Measurements from ENCODE around the gene OGFOD3.
"Not testable (repeated sequence)": the region's sequence is repeated elsewhere in the genome, so short reads cannot be mapped to it uniquely, and the experiment has no call there.

OGFOD3 gene

DNA sequence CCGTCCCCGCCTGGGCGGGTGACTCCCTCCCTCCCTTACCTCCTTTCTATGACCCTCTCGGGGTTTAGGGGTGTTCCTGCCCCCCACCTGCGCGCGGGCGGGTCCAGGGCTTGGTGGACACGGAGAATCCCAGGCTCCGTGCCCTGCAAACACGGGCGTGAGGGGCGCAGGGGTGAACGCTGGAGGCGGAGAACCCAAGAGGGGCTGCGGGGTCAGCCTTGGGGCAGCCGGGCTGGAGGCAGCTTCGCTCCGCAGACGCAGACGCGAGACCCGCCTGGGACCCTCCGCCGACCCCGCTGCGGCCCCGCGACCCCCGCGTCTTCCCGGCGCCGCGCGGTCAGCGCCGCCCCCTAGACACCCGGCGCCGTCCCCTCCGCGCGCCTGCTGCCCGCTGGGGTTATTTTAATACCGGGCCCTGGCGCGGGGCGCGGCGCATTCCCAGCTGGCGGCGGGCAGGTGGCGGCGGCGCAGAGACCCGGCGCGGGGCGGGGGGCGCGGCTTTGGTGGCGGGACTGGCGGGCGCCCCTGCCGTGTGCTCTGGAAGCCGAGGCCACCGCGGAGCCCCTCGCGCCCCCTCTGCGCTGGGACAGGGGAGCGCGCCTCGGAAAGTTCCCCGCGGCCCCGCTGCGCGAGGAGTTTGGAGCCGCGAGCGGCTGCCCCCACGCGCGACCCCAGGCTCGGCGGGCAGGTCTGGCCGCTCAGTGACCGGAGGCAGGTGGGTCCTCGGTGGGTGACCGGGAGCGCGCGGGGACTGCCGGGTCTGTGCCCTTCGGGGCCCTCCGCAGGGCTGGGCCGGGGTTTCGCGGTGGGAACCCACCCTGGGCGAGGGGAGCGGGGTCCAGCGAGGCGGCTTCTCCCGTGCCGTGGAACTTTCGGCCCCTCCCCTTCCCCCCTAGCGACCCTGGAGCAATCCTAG is 46.8 kb downstream of the OGFOD3 start, which contains the start of gene UTS2R:
TSS of gene UTS2R (plus strand) at position 433 of the 916 bp plus-strand sequence. CDS start 2,560 bp downstream, outside the sequence.
- no peak for DNase-seq

DNA sequence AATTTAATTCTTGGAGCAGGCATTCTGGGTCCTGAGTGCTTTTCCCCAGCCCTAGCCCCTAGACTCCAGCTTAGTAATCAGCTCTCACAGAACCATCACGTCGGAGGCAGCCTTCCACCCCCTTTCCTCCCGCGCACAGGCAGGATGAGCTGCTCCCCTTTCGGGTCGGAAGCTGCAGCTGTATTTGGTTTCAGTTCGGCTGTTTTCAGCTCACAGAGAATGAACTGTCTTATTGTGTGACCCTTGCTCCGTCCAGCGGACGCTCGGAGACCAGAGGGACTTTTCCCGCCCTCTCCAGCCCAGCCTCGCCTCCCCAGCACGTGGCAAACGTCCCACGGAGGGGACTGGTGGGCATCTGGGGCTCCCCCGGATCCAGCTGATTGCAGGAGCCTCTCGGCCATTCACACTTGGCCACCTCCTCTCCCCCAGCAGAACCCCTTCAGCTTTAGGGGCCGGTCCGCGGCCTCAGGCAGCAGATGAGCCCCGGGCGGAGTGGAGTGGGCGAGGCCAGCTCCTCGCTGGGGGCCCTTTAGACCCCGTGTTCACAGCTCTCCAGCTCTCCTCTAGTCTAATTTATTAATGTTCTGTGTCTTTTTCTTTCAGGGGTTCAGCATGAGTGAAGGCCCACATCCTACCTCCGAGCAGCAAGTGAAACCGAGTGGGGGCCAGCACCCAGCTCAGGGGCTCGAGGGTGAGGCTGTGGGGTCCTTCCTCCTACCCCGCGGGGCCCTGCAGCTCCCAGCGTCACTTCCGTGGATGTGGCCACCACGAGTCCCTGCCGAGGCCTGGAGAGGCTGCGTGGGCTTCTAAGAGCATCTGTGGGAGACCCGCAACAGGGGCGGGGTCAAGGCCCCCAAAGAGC is 47.7 kb downstream of the OGFOD3 start:
- DNase-seq, result no peak

DNA sequence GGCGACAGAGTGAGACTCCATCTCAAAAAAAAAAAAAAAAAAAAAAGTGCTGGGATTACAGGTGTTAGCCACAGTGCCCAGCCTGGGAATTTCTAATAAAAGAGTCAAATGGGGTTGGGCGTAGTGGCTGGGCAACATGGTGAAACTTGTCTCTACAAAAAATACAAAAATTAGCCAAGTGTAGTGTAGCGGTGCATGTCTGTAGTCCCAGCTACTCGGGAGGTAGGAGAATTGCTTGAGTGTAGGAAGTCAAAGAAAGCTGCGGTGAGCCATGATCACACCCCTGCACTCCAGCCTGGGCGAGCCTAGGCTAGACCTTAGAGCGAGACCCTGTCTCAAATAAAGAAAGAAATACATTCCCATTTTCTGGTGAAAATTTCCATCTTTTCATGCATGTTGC is 49.2 kb downstream of the OGFOD3 start:
- DNase-seq, result no peak

DNA sequence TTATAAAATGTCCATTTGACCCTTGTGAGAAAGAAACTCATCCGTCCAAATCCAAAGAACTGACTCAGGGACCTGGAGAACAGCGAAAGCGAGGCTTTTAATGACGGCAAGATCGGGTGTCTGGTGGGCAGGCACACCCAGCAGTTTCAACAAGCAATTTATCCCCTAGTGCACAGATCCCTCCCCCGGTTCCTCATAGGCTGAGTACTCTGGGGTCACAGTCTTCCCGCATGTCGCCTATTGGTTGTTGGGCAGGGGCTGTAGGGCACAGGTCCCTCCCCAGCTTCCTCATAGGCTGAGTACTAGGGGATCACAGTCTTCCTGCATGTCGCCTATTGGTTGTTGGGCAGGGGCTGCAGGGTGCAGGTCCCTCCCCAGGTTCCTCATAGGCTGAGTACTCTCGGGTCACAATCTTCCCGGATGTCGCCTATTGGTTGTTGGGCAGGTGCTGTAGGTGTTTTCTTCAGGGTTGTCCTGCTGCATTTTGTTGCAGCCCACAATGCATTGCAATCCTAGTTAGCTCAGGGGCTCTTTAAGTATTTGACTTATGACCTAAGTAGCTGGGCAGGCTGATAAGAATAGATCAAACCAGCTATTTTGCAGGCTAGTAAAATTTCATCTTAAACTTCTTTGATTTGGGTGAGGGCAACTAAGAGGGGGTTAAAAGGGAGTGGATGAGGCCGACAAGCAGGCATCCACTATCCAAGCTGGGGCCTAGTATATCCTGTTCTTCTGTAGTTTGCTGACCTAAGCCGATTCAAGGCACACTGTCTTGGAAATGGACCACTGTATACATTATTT is 50.5 kb downstream of the OGFOD3 start:
- DNase-seq, result peak; percentile 97

DNA sequence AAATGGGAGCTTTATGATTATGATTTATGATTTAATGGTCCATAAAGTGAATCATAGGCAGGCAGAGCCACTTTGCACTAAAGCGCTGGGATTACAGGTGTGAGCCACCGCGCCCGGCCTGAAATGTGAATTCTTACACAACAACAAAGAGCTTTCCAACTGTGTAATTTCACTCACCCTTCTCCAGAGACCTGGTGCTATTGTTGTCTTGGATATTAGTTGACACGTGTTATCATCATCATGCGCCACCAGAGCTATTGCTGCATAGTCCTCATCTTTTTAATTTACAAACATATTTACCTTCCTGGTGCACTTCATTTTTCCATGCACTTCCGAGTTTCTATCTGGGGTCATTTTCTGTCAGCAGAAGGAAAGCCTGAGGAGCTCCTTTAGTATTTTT is 51.6 kb downstream of the OGFOD3 start:
- peak; percentile 69 for DNase-seq

DNA sequence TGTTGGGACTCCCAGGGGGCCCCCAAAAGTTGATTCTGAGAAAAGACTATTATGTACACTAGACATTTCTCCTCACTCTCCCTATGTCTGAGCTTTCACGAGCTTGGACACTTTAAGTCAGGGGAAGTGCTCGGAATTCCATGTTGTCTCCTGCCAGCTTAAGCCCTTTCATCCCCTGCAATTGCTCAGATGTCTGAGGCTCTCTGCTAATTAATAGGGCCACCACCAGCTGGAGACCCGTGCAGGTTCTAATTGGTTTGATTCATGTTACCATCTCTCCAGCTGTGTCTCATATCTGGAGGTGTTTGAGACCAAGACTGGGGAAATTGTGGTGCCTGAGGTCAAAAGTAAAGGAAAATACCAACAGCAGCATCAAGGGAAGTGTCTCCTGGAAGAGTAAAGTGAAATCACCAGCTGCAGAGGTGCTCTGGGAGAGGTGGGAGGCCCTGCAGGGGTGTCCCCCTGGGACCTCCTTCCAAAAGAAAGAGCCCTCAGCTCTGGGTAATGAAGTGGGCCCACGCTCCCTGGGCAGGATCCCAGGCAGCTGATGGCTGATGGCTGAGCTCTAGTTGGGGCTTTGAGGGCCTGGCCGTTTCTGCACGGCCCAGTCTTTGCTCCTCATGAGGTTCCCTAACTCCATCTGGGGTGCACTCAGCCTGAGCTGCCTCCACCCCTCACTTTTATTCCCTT is 52.6 kb downstream of the OGFOD3 start:
- DNase-seq, result peak; percentile 24

DNA sequence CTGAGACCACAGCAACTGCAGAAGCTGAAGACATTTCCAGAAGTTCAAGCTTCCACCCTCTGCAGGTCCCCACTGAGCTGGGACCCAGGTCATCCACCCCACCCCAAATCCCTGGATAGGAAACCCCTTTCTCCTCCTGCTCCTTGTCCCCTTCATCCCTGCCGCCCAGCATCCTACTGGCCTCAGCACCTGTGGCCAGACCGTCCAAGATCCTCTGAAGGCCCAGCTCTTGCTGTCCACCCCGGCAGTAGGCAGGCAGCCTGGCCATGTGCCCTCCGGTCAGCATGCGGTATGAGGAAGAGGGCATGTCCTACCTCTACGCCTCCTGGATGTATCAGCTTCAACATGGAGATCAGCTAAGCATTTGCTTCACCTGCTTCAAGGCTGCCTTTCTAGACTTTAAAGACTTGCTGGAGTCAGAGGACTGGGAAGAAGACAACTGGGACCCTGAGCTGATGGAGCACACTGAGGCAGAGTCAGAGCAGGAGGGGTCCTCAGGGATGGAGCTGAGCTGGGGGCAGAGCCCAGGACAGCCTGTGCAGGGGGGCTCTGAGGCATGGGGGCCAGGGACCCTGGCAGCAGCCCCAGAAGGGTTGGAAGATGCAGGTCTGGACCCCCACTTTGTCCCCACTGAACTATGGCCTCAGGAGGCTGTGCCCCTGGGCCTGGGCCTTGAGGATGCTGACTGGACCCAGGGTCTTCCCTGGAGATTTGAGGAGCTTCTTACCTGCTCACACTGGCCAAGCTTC is 56.3 kb downstream of the OGFOD3 start:
- no peak for DNase-seq

DNA sequence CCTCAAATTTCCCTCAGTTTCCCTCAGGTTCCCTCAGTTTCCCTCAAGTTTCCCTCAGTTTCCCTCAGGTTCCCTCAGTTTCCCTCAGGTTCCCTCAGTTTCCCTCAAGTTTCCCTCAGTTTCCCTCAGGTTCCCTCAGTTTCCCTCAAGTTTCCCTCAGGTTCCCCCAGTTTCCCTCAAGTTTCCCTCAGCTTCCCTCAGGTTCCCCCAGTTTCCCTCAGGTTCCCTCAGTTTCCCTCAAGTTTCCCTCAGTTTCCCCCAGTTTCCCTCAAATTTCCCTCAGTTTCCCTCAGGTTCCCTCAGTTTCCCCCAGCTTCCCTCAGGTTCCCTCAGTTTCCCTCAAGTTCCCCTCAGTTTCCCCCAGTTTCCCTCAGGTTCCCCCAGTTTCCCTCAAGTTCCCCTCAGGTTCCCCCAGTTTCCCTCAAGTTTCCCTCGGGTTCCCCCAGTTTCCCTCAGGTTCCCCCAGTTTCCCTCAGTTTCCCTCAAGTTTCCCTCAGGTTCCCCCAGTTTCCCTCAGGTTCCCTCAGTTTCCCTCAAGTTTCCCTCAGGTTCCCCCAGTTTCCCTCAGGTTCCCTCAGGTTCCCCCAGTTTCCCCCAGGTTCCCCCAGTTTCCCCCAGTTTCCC is 58.8 kb downstream of the OGFOD3 start:
- DNase-seq, result not testable (repeated sequence)

DNA sequence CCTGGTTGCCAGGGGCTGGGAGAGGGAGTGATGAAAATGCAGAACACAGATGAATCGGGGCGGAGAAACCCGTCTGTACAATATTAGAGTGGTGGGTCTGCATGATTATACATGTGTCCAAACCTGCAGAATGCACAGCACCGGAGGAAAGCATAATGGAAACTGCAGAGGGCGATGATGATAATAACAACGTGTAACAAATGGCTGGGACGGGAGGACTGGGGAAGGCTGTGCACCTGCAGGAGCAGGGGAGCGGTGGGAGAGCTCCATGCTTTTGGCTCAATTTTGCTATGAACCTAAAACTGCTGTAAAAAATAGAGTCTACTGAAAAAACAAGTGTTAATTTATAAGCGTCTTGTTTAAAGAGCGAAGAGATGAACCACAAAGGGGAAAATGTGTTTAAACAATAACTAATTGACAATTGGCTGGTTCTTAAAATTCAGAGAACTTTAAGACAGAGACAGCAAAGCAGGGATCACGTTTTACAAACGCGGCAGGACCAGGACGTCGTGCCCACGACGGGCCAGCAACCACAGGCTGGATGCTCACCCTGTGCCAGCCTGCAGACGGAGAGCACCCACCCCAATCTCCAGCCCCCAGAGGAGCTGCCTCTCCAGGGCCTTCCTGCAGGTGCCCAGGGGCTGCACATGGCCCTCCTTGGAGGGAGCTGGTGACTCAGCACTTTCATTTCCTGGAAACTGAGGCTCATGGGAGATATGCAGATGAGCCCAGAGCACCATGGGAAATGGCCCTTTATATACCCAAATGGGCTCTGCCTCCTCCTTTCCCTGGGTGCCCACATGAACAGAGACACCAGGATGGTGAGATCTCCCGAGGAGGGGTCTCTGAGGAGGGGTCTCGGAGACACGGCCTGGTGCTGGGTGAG is 59.7 kb downstream of the OGFOD3 start, which contains the start of gene TEX19:
TSS of gene TEX19 (plus strand) at position 783 of the 886 bp plus-strand sequence. CDS start 2,904 bp downstream, outside the sequence.
- peak; percentile 69 for DNase-seq

DNA sequence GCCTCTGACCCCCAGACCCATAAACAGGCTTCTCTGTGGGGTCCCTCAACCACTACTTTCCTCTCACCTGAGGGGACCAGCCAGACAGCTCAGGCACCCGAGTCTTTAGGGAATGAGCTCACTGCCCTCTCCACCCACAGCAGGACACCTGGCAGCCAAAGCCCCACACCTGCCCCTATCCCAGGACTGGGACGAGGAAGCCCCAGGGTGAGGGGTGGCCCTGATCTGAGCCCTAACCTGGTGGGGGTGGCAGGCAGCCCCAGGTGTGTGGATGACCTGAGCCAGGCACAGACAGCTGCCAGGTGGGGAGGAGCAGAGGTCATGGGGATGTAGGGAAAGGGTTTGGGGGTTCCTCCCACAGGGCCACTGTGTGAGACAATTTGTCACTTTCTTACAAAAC is 61.0 kb downstream of the OGFOD3 start:
- DNase-seq, result no peak

DNA sequence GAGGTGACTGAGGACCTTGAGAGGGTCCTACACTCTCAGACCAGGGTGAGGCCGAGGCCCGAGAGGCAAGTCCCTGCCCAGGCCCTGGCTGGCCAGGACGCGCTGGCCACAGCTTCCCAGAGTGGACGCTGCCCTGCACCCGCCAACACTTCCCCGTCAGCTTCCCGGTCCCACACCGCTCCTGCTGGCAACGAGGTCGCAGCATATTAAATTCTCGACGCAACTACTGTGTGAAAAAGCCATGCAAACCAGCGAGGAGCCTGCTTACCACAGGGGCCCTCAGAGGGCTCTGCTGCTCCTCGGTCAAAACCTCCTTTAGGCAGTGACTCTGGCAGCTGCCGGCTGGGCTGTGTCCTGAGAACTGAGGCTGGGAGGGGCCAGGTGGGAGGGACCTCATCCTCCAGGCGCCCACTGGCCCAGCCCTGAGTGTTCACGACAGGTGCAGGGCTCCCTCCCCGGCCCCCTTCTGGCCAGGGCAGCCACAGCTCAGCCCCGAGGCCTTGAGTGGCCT is 61.5 kb downstream of the OGFOD3 start:
- DNase-seq, result no peak

DNA sequence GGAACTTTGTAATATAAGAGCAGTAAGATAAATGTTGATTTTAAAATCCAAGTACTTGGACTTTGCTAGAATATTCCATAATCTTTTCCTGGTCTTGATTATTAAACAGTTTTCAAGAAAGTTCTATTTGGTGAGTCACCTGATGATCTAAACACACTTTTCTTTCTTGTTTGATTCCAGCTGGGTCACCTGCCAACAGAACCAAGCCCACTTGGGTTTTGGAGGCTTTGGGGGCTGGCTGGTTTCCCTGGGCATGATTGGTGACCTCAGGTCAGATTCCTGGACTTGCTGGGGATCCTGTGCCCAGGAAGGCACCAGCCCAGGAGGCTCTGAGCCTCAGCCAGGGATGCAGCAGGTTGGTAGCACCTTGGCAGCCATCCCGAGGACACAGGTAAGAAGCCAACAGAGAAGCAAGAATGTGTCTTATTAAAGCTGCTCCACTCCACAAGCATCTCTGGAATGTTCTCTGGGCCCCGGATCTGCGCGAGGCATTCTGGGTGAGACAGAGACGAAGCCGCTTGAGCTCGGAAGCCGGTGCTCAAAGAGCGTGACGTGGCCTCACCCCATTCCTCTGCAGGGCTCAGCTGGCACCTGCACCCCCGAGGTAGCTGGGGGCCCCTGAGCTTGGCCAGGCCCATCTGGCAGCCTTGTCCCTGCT is 62.5 kb downstream of the OGFOD3 start:
- DNase-seq, result no peak

DNA sequence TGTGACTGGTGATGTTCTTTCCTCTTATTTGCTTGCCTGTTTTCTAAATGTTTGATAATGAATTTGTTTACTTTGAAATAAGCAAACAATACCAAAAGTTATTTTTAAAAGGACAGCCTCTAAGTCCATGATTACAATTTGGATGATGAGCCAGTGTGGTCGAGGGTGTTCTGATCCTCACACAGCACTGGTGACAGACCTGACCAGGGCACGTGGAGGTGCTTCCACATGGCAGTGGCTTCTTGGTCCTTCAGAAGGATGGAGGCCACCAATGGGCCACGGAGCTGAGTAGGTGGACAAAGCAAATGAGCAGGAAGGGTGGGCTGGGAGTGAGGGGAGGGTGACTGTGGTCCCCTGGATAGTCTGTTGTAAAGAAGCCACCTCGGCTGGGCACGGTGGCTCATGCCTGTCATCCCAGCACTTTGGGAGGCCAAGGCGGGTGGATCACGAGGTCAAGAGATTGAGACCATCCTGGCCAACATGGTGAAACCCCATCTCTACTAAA is 63.5 kb downstream of the OGFOD3 start:
- no peak for DNase-seq

DNA sequence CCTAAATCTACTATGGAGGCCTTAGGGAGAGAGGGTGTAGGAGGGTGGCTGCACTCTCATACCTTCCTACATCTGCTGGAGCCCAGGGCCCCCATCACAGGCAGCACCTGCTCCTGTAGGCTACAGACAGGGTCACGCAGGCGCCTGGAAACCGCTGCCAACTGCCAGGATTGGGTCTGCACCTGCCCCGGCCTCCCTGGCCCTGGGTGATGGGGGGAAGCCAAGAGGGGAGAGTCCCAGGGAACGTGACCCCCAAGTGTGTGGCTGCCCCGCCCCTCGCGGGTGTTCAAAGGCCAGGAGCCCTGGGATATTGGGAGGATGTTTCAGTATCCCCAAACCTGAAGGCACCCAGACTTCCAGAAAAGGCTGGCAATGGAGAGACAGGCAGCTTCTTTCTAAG is 64.9 kb downstream of the OGFOD3 start:
- no peak for DNase-seq

DNA sequence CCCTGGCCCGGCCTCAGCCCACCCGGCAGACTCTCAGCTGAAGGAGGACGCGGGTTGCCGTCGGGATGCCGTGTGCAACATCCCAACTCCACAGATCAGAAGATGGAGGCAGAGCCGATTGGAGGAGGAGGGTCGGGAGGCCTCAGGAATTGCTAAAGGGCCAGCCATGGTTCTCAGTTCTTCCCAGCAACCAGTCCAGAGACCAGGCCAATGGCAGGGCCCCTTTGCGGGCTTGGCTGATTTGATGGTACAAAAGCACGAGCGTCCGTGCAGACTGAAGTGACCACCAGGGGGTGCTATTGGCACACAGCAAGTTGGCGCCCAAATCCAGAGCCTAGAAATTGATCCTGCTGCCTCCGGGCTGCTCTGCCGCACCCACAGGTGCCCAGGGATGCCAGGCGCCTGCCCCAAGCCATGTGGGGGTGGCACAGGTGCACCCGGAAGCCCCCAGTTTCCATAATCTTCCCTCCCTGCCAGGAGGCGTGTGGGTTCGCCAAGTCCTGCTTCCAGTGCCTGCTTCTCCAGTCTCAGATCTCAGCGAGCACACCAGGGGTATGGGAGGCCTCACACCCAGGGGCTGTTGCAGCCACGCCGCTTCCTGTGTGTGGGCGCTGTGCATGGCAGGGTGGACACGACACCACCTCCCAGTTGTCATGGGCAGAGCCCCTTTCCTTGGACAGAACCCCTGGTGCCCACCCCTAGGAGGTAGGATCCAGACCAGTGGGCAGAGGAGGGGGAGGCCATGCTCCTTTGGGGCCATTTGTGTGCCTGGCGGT is 66.5 kb downstream of the OGFOD3 start:
- peak; percentile 93 for DNase-seq

DNA sequence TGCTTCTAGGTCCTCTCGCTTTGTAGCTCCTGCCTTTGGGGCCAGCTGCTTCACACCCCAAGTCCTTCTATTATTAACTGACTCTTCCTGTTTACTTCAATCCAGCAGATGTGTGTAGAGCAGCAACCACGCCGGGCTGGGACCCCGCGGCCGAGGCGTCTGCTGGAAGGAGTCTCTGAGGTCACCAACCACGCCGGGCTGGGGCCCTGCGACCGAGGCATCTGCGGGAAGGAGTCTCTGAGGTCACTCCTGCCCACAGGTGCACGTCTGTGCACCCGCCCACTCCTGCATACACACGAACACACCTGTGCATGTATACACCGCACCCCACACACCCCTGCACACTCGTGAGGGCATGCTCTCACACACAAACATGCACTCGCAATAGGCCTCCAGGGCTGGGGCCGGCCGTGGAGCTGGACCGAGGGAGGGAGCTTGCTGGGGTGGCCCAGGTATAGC is 67.1 kb downstream of the OGFOD3 start:
- DNase-seq, result no peak

DNA sequence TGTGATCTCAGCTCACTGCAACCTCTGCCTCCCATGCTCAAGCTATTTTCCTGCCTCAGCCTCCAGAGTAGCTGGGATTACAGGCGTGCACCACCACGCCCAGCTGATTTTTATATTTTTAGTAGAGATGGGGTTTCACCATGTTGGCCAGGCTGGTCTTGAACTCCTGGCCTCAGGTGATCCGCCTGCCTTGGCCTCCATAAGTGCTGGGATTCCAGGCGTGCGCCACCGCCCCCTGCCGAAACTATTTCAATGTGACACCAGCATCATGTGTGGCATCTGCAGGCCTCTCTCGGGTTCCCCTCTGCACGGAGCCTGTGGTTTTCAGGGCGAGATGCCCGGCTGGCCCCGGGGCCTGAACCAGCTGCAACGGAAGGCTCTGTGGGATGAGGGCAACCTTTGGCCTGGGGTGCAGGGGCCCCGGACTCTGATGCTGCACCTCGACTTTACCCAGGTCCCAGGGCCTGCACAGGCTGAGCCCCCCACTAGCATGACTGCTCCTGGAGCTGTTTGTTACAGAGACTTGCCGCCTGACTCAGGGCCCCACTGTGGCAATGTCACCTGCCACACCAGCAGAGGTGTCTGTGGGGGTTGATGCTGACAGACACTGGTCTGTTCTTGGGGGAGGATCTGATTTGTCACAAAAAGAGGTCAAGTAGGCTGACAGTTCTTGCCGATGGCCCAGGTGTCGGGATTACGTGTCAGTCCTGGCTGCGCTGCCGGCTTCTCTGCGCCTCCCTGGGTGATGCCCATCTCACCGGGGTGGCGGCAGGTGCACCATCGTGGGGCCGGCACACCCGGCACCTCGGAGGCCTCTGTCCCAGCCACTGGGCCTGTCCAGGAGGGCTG is 68.0 kb downstream of the OGFOD3 start:
- DNase-seq, result no peak
